ENCODE results near the gene SERPINA1. TPM values are rescaled to one million over a fixed set of nuclear protein-coding genes. Genes with fewer than 3 reads are reported as not detected.
"Not testable (repeated sequence)": the region's sequence is repeated elsewhere in the genome, so short reads cannot be mapped to it uniquely, and the experiment has no call there.

Gene SERPINA1
- total RNA-seq, 1 experiment from 2014 or later, result not detected

GRCh38 chr14:94411638-94412037 is 23.2 kb upstream of the SERPINA1 start:
- Histone ChIP-seq H3K27ac (ENCODE audit: insufficient read length, low read depth, low read length) (no peak overlapping the region), H2BK15ac (ENCODE audit: low read depth, low read length) (no peak overlapping the region), H4K5ac (ENCODE audit: insufficient read length, low read depth, low read length) (no peak overlapping the region), H3T11ph (ENCODE audit: low read length) (no peak overlapping the region), H4K91ac (ENCODE audit: insufficient read length, low read depth, low read length) (no peak overlapping the region), H3K4ac (ENCODE audit: low read depth, low read length) (no peak overlapping the region), H3K56ac (ENCODE audit: insufficient read length, low read depth, low read length) (no peak overlapping the region), H3K27me3 (ENCODE audit: insufficient read depth, low read length) (no peaks in the 10 kb centered on the region), H3K23ac (ENCODE audit: insufficient read length, low read depth, low read length) (no peak overlapping the region), H2BK12ac (ENCODE audit: insufficient read length, low read depth, low read length) (no peak overlapping the region), H2AFZ (ENCODE audit: low read length) (no peak overlapping the region), H3K4me2 (ENCODE audit: insufficient read depth, insufficient read length, low read length) (no peak overlapping the region), H2BK5ac (ENCODE audit: insufficient read length, low read length) (no peak overlapping the region), H2BK20ac (ENCODE audit: low read depth, low read length, poor library complexity, severe bottlenecking) (no peak overlapping the region), H2BK120ac (ENCODE audit: low read depth, low read length, poor library complexity, severe bottlenecking) (no peak overlapping the region), H3K79me1 (ENCODE audit: insufficient read depth, low read depth, low read length, poor library complexity, severe bottlenecking) (no peaks in the 10 kb centered on the region), H3K14ac (ENCODE audit: insufficient read depth, low read length) (no peak overlapping the region), H3K9me3 (ENCODE audit: control insufficient read depth, low read depth, low read length) (no peaks in the 10 kb centered on the region), H3K9ac (ENCODE audit: extremely low read depth, insufficient read length, low read length) (no peak overlapping the region), H3K79me2 (ENCODE audit: insufficient read depth, low read length) (no peaks in the 10 kb centered on the region), H3K18ac (ENCODE audit: insufficient read length, low read depth, low read length) (no peak overlapping the region), H2AK5ac (ENCODE audit: insufficient read length, low read length) (no peak overlapping the region), H3K4me1 (ENCODE audit: insufficient read depth, low read length) (no peaks in the 10 kb centered on the region; the same call in 1 of the 2 replicates), H4K20me1 (ENCODE audit: control insufficient read depth, insufficient read depth, insufficient read length) (no peaks in the 10 kb centered on the region), H3K23me2 (ENCODE audit: insufficient read length, low read depth, low read length, poor library complexity, severe bottlenecking) (no peaks in the 10 kb centered on the region), H4K8ac (replicated peaks; ENCODE audit: insufficient read length, low read depth, low read length) (no peak overlapping the region)
- peaks cover 0 to 13% (median 2%) of the 10 kb centered on the region in 3 experiments; a peak in 5 of 7 replicates for H3K36me3 Mint-ChIP-seq (ENCODE audit: insufficient read depth in 1 of 3, low read depth in 3 of 3)
- no CpG with 5 or more reads among the region's 1 CpG for whole genome bisulfite sequencing (ENCODE audit: extremely low coverage, insufficient read length, low lambda C conversion rate)
- peaks cover 26 to 34% of the 10 kb centered on the region in 2 experiments for H3K4me1 Mint-ChIP-seq
- peaks cover 11 to 24% of the 10 kb centered on the region in 2 experiments; a peak in 4 of 5 replicates for H3K9me3 Mint-ChIP-seq
- 0 out of 2 replicates have a peak, but pooled peaks cover 4% of the 10 kb centered on the region for H3K27me3 Mint-ChIP-seq (ENCODE audit: low read depth)
- no peak overlapping the region for H3K27ac Mint-ChIP-seq
- H3K4me3 Mint-ChIP-seq, result no peak overlapping the region
- no peak for DNase-seq
- no peak for TF ChIP-seq CTCF (conservative IDR thresholded peaks at IDR 0.05)

GRCh38 chr14:94409430-94409829 is 21.0 kb upstream of the SERPINA1 start:
- DNase-seq; H4K5ac ChIP-seq (ENCODE audit: insufficient read length, low read depth, low read length); H3T11ph ChIP-seq (ENCODE audit: low read length); H3K4ac ChIP-seq (ENCODE audit: low read depth, low read length); H3K79me1 ChIP-seq (ENCODE audit: insufficient read depth, low read depth, low read length, poor library complexity, severe bottlenecking); H3K27ac ChIP-seq (ENCODE audit: insufficient read length, low read depth, low read length); H3K56ac ChIP-seq (ENCODE audit: insufficient read length, low read depth, low read length); H2BK5ac ChIP-seq (ENCODE audit: insufficient read length, low read length); H3K14ac ChIP-seq (ENCODE audit: insufficient read depth, low read length); H2BK15ac ChIP-seq (ENCODE audit: low read depth, low read length); H4K8ac ChIP-seq (replicated peaks; ENCODE audit: insufficient read length, low read depth, low read length); H3K27ac Mint-ChIP-seq; H3K9me3 ChIP-seq (ENCODE audit: control insufficient read depth, low read depth, low read length); H4K20me1 ChIP-seq (ENCODE audit: control insufficient read depth, insufficient read depth, insufficient read length); H3K4me2 ChIP-seq (ENCODE audit: insufficient read depth, insufficient read length, low read length); H3K23ac ChIP-seq (ENCODE audit: insufficient read length, low read depth, low read length); H2BK12ac ChIP-seq (ENCODE audit: insufficient read length, low read depth, low read length); H3K27me3 Mint-ChIP-seq (ENCODE audit: low read depth); H3K4me3 Mint-ChIP-seq; H3K23me2 ChIP-seq (ENCODE audit: insufficient read length, low read depth, low read length, poor library complexity, severe bottlenecking); H3K9ac ChIP-seq (ENCODE audit: extremely low read depth, insufficient read length, low read length); H2BK20ac ChIP-seq (ENCODE audit: low read depth, low read length, poor library complexity, severe bottlenecking); H3K4me1 ChIP-seq (ENCODE audit: insufficient read depth, low read length); H2AK5ac ChIP-seq (ENCODE audit: insufficient read length, low read length); H3K79me2 ChIP-seq (ENCODE audit: insufficient read depth, low read length); H2BK120ac ChIP-seq (ENCODE audit: low read depth, low read length, poor library complexity, severe bottlenecking); H4K91ac ChIP-seq (ENCODE audit: insufficient read length, low read depth, low read length); H3K18ac ChIP-seq (ENCODE audit: insufficient read length, low read depth, low read length); H3K27me3 ChIP-seq (ENCODE audit: insufficient read depth, low read length); H2AFZ ChIP-seq (ENCODE audit: low read length): not testable (repeated sequence)
- peaks cover 2 to 13% (median 2%) of the 10 kb centered on the region in 3 experiments; a peak in 5 of 7 replicates for H3K36me3 Mint-ChIP-seq (ENCODE audit: insufficient read depth in 1 of 3, low read depth in 3 of 3)
- peaks cover 20 to 26% of the 10 kb centered on the region in 2 experiments for H3K9me3 Mint-ChIP-seq
- peaks cover 26 to 34% of the 10 kb centered on the region in 2 experiments for H3K4me1 Mint-ChIP-seq
- no CpG with 5 or more reads among the region's 5 CpGs for WGBS (ENCODE audit: extremely low coverage, insufficient read length, low lambda C conversion rate)

Data from H9 (cell line).